GM10266 (cell line): Measurements from ENCODE around the gene AGBL1.

Source experiments
- DNase-seq: peaks from one replicate; pipeline ENCODE4 v3.0.0; 2012; ENCODE audit errors: extremely low spot score
- TF ChIP-seq, protein P1 (sequence below): IDR thresholded peaks from 2 replicates; pipeline ENCODE4 v1.5.1; 2012; ENCODE audit warnings: mild to moderate bottlenecking, low read depth; ENCODE audit not compliant: control insufficient read depth, insufficient read depth; ENCODE audit errors: missing control alignments

AGBL1 gene

DNA sequence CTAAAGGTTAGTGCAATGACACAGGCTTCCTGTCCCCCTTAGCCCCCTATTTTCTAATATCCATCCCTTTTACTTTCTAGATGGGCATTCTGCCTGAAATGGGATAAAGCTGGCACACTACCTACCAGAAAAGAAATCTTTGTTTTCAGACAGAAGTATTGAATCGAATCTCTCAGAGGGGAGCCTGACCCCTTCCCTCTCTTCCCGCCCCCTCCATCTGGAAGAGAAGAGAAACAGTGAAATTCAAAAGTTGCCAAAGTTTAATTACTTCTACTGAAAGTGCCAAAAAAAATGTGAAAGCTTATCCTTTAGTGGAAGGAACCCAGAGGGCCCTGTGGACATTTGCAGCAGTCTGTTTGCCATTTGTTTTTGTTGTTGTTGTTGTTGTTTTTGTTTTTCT, 523.8 kb downstream of the AGBL1 start:
- TF ChIP-seq, protein P1, sequence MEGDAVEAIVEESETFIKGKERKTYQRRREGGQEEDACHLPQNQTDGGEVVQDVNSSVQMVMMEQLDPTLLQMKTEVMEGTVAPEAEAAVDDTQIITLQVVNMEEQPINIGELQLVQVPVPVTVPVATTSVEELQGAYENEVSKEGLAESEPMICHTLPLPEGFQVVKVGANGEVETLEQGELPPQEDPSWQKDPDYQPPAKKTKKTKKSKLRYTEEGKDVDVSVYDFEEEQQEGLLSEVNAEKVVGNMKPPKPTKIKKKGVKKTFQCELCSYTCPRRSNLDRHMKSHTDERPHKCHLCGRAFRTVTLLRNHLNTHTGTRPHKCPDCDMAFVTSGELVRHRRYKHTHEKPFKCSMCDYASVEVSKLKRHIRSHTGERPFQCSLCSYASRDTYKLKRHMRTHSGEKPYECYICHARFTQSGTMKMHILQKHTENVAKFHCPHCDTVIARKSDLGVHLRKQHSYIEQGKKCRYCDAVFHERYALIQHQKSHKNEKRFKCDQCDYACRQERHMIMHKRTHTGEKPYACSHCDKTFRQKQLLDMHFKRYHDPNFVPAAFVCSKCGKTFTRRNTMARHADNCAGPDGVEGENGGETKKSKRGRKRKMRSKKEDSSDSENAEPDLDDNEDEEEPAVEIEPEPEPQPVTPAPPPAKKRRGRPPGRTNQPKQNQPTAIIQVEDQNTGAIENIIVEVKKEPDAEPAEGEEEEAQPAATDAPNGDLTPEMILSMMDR = no peak
- no peak for DNase-seq

DNA sequence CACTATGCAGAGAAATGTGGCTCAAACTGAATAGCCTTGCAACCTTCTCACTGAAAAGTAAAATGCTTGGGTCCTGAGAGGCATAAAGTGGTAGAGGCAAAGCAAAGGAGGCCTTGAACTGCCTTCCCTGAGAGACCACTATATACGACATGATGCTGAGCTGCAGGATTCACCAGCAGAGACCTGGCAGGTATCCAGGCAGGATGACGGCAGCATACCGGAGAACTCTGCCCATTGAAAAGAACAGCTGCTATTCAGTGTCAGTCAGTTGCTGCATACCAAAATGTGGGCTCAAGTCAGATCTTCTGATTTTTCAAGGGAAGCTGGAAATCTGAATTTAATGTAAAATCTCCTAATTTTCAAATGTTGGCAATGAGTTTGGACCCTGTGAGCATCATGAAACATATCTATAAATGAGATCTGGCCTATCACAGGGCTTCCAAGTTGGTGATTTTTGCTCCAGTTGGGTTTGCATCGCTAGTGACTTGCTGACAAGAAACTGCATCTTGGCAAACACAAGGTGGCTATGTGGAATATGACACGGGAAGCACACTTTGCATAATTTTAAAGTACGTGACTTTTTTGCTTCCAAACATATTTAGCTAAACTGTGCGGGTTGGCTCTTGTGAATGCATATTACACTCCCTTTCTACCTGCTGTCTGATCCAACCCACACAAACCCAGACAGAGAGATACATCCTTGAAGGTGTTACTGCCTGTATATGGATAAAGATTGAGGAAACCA, 529.0 kb downstream of the AGBL1 start:
- TF ChIP-seq, protein P1 = no peak
- DNase-seq = no peak

DNA sequence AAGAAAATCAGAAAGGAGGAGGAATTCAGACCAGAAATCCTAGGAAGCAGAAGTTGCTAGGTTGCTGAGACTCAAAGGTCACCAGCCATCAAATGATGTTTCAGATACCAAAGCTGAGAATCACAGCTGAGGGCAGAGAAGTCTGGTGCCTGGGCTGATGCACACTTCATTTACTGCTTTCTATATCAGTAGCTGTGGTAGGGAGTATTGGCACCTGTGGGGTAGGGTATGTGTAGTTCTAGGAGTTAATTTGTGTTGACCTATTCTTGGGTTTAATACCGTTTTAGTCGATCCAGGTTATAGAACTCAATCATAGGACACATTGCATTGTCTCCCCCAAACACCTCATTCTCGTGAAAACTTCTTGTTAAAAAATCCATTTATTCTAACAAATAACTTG, 529.6 kb downstream of the AGBL1 start:
- TF ChIP-seq, protein P1 = no peak
- DNase-seq = no peak

DNA sequence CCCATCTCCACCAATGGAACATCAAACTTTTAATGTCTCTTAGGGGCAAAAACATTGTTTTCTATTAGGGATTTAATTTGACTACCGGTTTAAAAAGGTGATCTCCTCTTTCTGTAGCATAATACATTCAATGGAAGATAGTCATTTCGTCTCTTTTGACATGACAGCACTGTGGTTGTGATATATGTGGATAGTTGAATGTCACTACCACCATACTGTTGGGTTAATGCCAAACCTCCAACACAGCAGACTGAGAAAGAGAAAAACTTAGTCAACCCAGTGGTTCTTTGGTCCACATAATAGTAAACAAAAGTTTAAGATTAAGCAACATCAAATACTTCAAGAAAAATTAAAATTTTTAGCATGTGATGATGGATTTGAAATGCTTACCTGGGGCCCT, 530.4 kb downstream of the AGBL1 start:
- DNase-seq = no peak
- TF ChIP-seq, protein P1 = no peak

DNA sequence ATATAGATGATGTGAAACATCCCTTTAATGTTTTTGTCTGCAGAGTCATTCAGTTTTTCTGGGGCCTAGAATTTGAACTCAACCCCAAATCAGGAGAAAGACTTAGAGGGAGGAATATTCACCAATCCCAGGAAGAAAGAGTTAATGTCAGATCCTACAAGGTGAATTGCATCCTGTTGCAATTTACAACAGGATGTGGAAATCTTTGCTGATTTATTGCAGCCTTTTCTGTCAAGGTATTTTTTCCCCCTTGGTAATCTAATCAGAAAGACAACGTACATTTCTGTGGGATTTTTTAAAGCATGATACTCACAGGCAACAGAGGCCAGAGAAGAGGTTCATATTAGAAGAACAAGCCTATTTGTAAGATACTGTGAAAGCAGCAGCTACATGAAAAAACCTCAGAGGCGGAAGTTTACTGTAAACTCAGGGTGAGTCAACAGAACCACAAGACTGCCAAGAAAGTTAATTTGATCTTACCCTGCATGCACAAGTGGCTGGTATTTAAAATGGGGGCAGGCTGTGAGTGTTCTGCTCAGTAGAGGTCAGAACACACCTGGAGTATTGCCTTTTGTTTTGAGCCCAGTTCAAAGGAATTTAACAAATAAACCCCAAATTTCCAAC, 531.9 kb downstream of the AGBL1 start:
- TF ChIP-seq, protein P1 = no peak
- no peak for DNase-seq

DNA sequence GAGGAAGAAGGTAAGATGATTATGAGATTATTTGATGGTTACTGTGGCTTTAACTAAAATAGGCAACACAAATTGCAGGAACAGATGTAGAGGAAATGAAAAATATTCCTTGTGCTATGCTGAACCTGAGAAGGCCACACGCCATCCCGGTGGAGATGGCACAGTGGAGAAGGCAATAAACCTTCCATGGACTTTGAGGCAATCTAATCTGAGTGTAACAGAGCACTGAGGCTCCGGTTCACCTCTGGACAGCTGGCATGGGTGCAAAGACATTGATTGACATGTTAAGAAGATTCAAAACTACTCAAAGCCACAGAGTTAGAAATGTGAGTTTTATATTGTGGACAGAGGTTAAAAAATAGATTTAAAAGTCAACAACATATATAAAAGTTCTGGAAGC, 535.7 kb downstream of the AGBL1 start:
- TF ChIP-seq, protein P1 = no peak
- DNase-seq = no peak

DNA sequence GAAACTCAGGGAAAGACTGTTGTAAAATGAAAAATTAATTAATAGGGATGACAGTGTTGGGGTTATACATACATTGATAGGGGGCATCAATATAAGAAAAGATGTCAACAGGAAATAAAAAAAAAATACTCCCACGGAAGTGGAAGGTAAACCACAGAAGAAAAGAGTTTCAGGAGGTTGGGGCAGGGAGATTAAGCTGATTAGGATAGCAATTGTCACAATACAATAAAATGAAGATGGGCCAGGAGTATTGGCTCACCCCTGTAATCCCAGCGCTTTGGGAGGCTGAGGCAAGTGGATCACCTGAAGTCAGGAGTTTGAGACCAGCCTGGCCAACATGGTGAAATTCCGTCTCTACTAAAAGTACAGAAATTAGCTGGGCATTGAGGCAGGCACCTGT, 536.1 kb downstream of the AGBL1 start:
- no peak for DNase-seq
- TF ChIP-seq, protein P1 = no peak
